GM12864 (cell line): ENCODE data around the gene KCNE2.

Experiments
- DNase-seq: peaks from one replicate; pipeline ENCODE4 v3.0.0-alpha.2; 2011; ENCODE audit warnings: low read depth
- H3K4me3 ChIP-seq: 2 replicates; pipeline ENCODE4 v1.5.1; 2011; ENCODE audit warnings: mild to moderate bottlenecking, low read depth, low read length, control low read depth
- CTCF ChIP-seq: IDR thresholded peaks from 2 replicates; pipeline ENCODE4 v1.5.1; 2011; ENCODE audit warnings: low read depth, mild to moderate bottlenecking, moderate library complexity, low read length, control low read depth, inconsistent platforms; ENCODE audit errors: missing control alignments

KCNE2 gene, protein sequence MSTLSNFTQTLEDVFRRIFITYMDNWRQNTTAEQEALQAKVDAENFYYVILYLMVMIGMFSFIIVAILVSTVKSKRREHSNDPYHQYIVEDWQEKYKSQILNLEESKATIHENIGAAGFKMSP

DNA sequence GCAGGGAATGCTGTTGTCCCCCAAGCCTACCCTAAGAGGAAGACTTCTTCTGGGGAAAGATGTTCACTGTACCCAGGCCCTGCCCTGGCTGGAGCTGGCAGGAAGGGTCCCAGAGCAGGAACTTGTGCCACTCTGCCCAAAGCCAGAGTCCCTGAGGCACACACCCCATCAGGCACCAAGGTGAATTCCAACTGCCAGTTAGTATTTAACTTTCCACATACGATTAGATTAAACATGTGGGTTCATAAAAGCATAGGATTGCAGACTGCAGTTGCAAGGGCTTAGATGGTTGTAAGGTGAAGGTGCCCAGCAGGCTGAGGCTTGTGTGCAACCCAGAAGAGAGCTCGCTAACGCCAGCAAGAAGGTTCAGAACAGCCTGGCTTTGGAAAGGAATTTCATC lies at the start of gene KCNE2:
Gene KCNE2, plus strand, starts transcription at position 274 of the 400 bp plus-strand sequence. CDS start 6,473 bp downstream, outside the sequence.
- no peak for DNase-seq
- TF ChIP-seq CTCF = no peak

DNA sequence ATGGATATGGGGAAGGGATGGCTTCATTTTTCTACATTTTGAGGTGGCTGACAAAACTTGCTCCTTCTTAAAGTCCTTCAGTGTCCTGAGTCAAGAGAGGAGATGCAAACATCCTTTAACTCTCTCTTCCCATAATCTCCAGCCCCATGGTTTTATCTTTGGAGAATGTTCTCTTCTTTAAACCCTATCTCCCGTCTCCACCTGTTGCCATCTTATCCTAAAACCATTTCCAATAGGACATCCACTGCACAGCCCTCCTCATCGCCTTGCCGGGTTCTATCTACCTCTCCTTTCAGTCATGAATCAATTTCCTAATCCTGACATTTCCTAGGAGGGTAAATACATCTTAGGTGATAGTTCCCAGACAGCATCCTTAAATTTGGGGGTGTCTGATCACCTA lies 44.2 kb upstream of the KCNE2 start:
- no peak overlapping the region for H3K4me3 ChIP-seq
- no peak for DNase-seq
- TF ChIP-seq CTCF = no peak

More for the DNA sequence above, at the start of gene KCNE2:
- H3K4me3 ChIP-seq = no peak within 1 kb of the TSS

GRCh38 chr21:34320011-34320410 lies 43.8 kb upstream of the KCNE2 start:
- H3K4me3 ChIP-seq = no peak overlapping the region
- no peak for DNase-seq
- TF ChIP-seq CTCF = no peak

DNA sequence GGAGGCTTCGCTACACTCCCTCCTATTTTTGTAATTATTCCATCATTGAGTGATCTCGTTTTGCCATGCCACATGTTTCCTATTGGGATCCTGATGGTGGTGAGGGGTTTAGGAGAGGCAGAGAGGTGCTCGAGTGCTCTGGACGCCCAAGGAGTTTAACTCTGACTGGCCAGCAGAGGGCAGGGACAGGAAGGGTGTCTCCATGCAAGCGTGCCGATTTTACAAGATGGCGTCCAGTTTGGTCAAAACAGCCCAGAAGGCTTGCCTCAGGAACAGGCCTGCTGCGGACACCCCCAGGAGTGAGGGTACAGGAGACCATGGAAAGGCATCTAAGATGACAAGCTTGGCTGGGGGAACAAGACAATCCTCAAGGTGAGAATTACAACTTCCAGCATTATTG lies 33.8 kb upstream of the KCNE2 start:
- no peak for TF ChIP-seq CTCF
- no peak for DNase-seq
- no peak overlapping the region for H3K4me3 ChIP-seq

GRCh38 chr21:34331726-34332125 lies 32.1 kb upstream of the KCNE2 start:
- no peak for TF ChIP-seq CTCF
- no peak for DNase-seq
- H3K4me3 ChIP-seq = no peak overlapping the region

DNA sequence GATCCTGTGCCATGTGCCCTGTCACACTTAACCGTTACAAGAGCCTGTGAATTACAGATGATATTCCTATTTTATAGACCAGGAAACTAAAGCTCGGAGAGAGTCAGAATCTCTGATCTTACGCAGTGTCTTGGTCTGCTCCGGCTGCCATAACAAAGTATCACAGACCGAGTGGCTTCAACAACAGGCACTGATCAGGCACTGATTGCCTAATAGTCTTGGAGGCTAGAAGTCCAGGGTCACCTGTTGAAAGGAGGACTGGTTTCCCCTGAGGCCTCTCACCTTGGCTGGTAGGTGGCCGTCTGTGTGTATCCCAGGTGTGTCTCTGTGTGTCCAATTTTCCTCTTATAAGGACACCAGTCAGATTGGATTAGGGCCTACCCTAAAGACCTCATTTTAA lies 31.5 kb upstream of the KCNE2 start:
- no peak overlapping the region for H3K4me3 ChIP-seq
- no peak for TF ChIP-seq CTCF
- no peak for DNase-seq

- H3K4me3 ChIP-seq = no peak overlapping the region
- DNase-seq = no peak
- no peak for TF ChIP-seq CTCF
Observed at GRCh38 chr21:34333121-34333739, 30.6 kb upstream of the KCNE2 start.
